ENCODE data around the gene UNC5A. TPM values are rescaled to one million over a fixed set of nuclear protein-coding genes. Genes with fewer than 3 reads are reported as not detected.

UNC5A gene
- total RNA-seq, 1 experiment from 2014 or later, result 10.1 TPM

DNA sequence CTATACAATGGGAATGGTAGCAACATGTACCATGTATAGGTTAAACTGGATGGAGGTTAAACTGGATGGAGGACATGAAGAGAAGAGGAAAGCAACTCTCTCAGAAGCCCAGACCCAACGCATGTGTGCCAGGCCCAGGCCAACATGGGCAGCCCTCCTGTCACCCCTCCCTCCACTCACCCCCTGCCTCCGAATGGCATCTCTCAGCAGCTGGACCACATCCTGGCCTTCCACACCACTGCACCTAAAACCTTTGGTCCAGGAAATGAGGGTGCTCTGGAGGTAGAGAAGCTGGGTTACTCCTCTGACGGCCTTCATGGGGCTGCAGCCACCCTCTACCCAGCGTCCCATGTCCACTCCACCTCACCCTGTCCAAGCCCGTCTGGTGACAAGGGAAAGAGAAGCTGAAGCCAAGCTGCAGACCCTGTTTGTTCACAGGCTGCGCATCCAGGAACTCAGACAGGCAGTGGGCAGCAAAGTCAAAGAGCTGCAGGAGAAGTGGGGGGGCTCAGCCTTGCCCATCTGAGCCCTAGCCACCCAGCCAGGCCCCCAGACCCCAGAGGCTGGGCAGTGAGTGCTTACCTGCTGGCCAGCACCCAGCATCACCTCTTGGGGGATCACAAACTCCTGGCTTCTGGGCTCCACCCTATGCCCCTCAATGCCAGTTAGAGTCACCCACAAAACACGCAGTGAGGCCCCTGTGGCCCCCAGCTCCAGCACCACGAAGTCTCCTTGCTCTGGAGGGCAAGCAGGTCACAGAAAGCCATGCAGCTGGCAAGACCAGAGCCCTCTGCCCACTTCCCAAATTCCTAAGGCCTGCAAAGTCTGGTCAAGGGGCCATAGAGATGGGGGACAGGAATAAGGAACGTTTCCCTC, 80.3 kb downstream of the UNC5A start:
- no peak overlapping the region for H3K4me2 ChIP-seq (ENCODE audit: low read length)
- H3K9me3 ChIP-seq (ENCODE audit: control insufficient read depth in 1 of 2, insufficient read depth in 1 of 2, low read depth in 1 of 2, low read length in 2 of 2), result no peaks in the 10 kb centered on the region
- no peaks in the 10 kb centered on the region for H3K27me3 ChIP-seq (ENCODE audit: insufficient read depth, low read length)
- no peaks in the 10 kb centered on the region for H3K36me3 ChIP-seq (ENCODE audit: control insufficient read depth in 1 of 2, insufficient read depth in 2 of 2, low read length in 2 of 2)
- intact Hi-C loops (cut with micrococcal nuclease), result no loop called here
- CTCF ChIA-PET, result no interaction called here
- H3K4me3 ChIP-seq (replicated peaks in 1 of 2; ENCODE audit: low read depth in 1 of 2, low read length in 2 of 2), result no peak overlapping the region
- TF ChIP-seq ZFX (IDR thresholded peaks at IDR 0.05), result no peak
- no peak for TF ChIP-seq JUND (IDR thresholded peaks at IDR 0.05)
- no peak for TF ChIP-seq RAD21 (IDR thresholded peaks at IDR 0.05; ENCODE audit: low read depth)
- no peak for TF ChIP-seq ATF3 (IDR thresholded peaks at IDR 0.05)
- TF ChIP-seq SP1 (IDR thresholded peaks at IDR 0.05; ENCODE audit: low read depth), result no peak
- TF ChIP-seq SIN3A (IDR thresholded peaks at IDR 0.05; ENCODE audit: low read depth), result no peak
- RAD21 ChIA-PET (ENCODE audit: low non-redundant PET in 1 of 2, low total read pairs in 2 of 2, uncharacterized antibody in 2 of 2, unreplicated experiment in 2 of 2), result no interaction called here
- POLR2A ChIA-PET, result no interaction called here
- no peaks in the 10 kb centered on the region for H4K20me1 ChIP-seq (ENCODE audit: insufficient read depth)
- H3K9me2 ChIP-seq (ENCODE audit: insufficient read depth), result no peaks in the 10 kb centered on the region
- no peak overlapping the region for H3K27ac ChIP-seq (ENCODE audit: low read depth, low read length)
- no peaks in the 10 kb centered on the region for H3K4me1 ChIP-seq (ENCODE audit: control insufficient read depth in 1 of 2, insufficient read depth in 2 of 2, low read length in 2 of 2)
- no peaks in the 10 kb centered on the region for H3K79me2 ChIP-seq (ENCODE audit: insufficient read depth, low read length)
- DNase-seq (ENCODE audit: low read depth, low spot score), result no peak
- BruUV-seq (replicated peaks), result no TSS peak
- no peak overlapping the region for H3K9ac ChIP-seq (ENCODE audit: low read length)
- no peak overlapping the region for H2AFZ ChIP-seq (ENCODE audit: low read depth, low read length, poor library complexity, severe bottlenecking)
- ATAC-seq, result no peak

GRCh38 chr5:176891331-176891958, 81.1 kb downstream of the UNC5A start:
- Histone ChIP-seq H3K27ac (ENCODE audit: low read depth, low read length) (no peak overlapping the region), H4K20me1 (ENCODE audit: insufficient read depth) (no peaks in the 10 kb centered on the region), H3K9ac (ENCODE audit: low read length) (no peak overlapping the region), H3K27me3 (ENCODE audit: insufficient read depth, low read length) (no peaks in the 10 kb centered on the region), H3K36me3 (ENCODE audit: control insufficient read depth in 1 of 2, insufficient read depth in 2 of 2, low read length in 2 of 2) (no peaks in the 10 kb centered on the region), H3K9me2 (ENCODE audit: insufficient read depth) (no peaks in the 10 kb centered on the region), H3K4me1 (ENCODE audit: control insufficient read depth in 1 of 2, insufficient read depth in 2 of 2, low read length in 2 of 2) (no peaks in the 10 kb centered on the region), H2AFZ (ENCODE audit: low read depth, low read length, poor library complexity, severe bottlenecking) (no peak overlapping the region), H3K4me3 (replicated peaks in 1 of 2; ENCODE audit: low read depth in 1 of 2, low read length in 2 of 2) (no peak overlapping the region), H3K4me2 (ENCODE audit: low read length) (no peak overlapping the region), H3K9me3 (ENCODE audit: control insufficient read depth in 1 of 2, insufficient read depth in 1 of 2, low read depth in 1 of 2, low read length in 2 of 2) (no peaks in the 10 kb centered on the region), H3K79me2 (ENCODE audit: insufficient read depth, low read length) (no peaks in the 10 kb centered on the region)
- ChIA-PET POLR2A (no interaction called here), CTCF (no interaction called here), RAD21 (ENCODE audit: low non-redundant PET in 1 of 2, low total read pairs in 2 of 2, uncharacterized antibody in 2 of 2, unreplicated experiment in 2 of 2) (no interaction called here)
- DNase-seq (ENCODE audit: low read depth, low spot score) (no peak), ATAC-seq (no peak)
- intact Hi-C loops (cut with micrococcal nuclease), result no loop called here
- no TSS peak for BruUV-seq (replicated peaks)
- no peak for TF ChIP-seq POLR2AphosphoS5 (IDR thresholded peaks at IDR 0.05; ENCODE audit: low read depth, low read length)
- no peak for TF ChIP-seq ELF1 (IDR thresholded peaks at IDR 0.05; ENCODE audit: borderline replicate concordance, low read depth)
- TF ChIP-seq SRF (IDR thresholded peaks at IDR 0.05; ENCODE audit: low read depth), result no peak
- no peak for TF ChIP-seq CTCF (IDR thresholded peaks at IDR 0.05 in 2 of 3, conservative IDR thresholded peaks at IDR 0.05 in 1 of 3; ENCODE audit: borderline replicate concordance in 1 of 3, insufficient read depth in 1 of 3, low read depth in 2 of 3, low read length in 2 of 3)
- no peak for TF ChIP-seq CEBPB (IDR thresholded peaks at IDR 0.05; ENCODE audit: low read depth)
- TF ChIP-seq SP1 (IDR thresholded peaks at IDR 0.05; ENCODE audit: low read depth), result no peak
- no peak for TF ChIP-seq ZBTB33 (IDR thresholded peaks at IDR 0.05; ENCODE audit: extremely low read depth, insufficient replicate concordance, low read length)
- no peak for TF ChIP-seq CBX3 (IDR thresholded peaks at IDR 0.05; ENCODE audit: low read depth)
- no peak for TF ChIP-seq ATF3 (IDR thresholded peaks at IDR 0.05)
